Suprapubic skin (tissue), 4 donors: ENCODE data around the gene DNAJC7. TPM values are rescaled to one million over a fixed set of nuclear protein-coding genes. Genes with fewer than 3 reads are reported as not detected.

ENCODE experiments used
- DNase-seq, 2 donors: peaks; one replicate each; pipeline ENCODE4 v3.0.0-alpha.2; 2019; ENCODE audit warnings: low spot score in 2 of 2
- H3K27ac ChIP-seq: fragments of 200-600 bp; sonication (generic); one replicate; pipeline ENCODE4 v1.5.1; 2019
- H3K27me3 ChIP-seq: fragments of 200-600 bp; sonication (generic); one replicate; pipeline ENCODE4 v1.5.1; 2019
- H3K36me3 ChIP-seq: fragments of 200-600 bp; sonication (generic); one replicate; pipeline ENCODE4 v1.5.1; 2019
- H3K4me1 ChIP-seq: fragments of 200-600 bp; sonication (generic); one replicate; pipeline ENCODE4 v1.5.1; 2019
- H3K4me3 ChIP-seq: fragments of 200-600 bp; sonication (generic); one replicate; pipeline ENCODE4 v1.5.1; 2019; ENCODE audit warnings: mild to moderate bottlenecking
- H3K9me3 ChIP-seq: fragments of 200-600 bp; sonication (generic); one replicate; pipeline ENCODE4 v1.5.1; 2019
- CTCF ChIP-seq, 2 donors: fragments of 200-600 bp in 1 of 2; fragments of 450-650 bp in 1 of 2; sonication (generic) in 1 of 2; IDR thresholded peaks; one replicate each; pipeline ENCODE4 v1.5.1; 2016 to 2019; ENCODE audit warnings: antibody characterized with exemption in 2 of 2, mild to moderate bottlenecking in 1 of 2, moderate library complexity in 1 of 2
- EP300 ChIP-seq: sonication (generic); formaldehyde crosslinking; IDR thresholded peaks from one replicate; pipeline ENCODE4 v1.6.1; 2017; ENCODE audit warnings: antibody characterized with exemption
- POLR2A ChIP-seq, 2 donors: fragments of 450-650 bp; IDR thresholded peaks; one replicate each; pipeline ENCODE4 v1.6.1; 2017; ENCODE audit warnings: antibody characterized with exemption in 2 of 2, mild to moderate bottlenecking in 2 of 2, moderate library complexity in 2 of 2
- POLR2AphosphoS5 ChIP-seq, 3 donors: sonication (generic); formaldehyde crosslinking; IDR thresholded peaks; one replicate each; pipeline ENCODE4 v1.6.1; 2017; ENCODE audit warnings: antibody characterized with exemption in 3 of 3
- WGBS: methylation state at CpG from one replicate; pipeline ENCODE4 v1.1.5; 2018; 5-methylcytosine and 5-hydroxymethylcytosine counted together
- total RNA-seq, 4 donors: library from RNA; depleted of rRNA; stranded (reverse); fragments of >200 nt; gene quantifications; one replicate each; pipeline ENCODE4 v1.1.0, GENCODE V29; 2016

DNAJC7 gene
- total RNA-seq, 4 donors from 2014 or later: 57.5 to 82.6 (median 60.2) TPM

- no peaks in the 10 kb centered on the region for H3K36me3 ChIP-seq
- H3K27me3 ChIP-seq: no peaks in the 10 kb centered on the region
- DNase-seq: no peak
These were observed 76.1 kb downstream of the DNAJC7 start for GRCh38 chr17:41941168-41941567.

GRCh38 chr17:41939693-41940090 is 77.5 kb downstream of the DNAJC7 start:
- H3K27me3 ChIP-seq: no peaks in the 10 kb centered on the region
- no peak overlapping the region for H3K27ac ChIP-seq
- 91% methylated on average over 6 of the region's 6 CpGs for WGBS
- DNase-seq: no peak
- H3K36me3 ChIP-seq: no peaks in the 10 kb centered on the region
- no peaks in the 10 kb centered on the region for H3K4me1 ChIP-seq
- TF ChIP-seq CTCF (IDR thresholded peaks at IDR 0.05) (no peak), POLR2A (IDR thresholded peaks at IDR 0.05) (no peak), POLR2AphosphoS5 (IDR thresholded peaks at IDR 0.05) (no peak), EP300 (no peak)
- no peak overlapping the region for H3K4me3 ChIP-seq
- H3K9me3 ChIP-seq: no peaks in the 10 kb centered on the region

More at GRCh38 chr17:41941168-41941567, 76.1 kb downstream of the DNAJC7 start:
- no peaks in the 10 kb centered on the region for H3K4me1 ChIP-seq
- TF ChIP-seq CTCF (IDR thresholded peaks at IDR 0.05) (no peak), POLR2AphosphoS5 (IDR thresholded peaks at IDR 0.05) (no peak), EP300 (no peak), POLR2A (IDR thresholded peaks at IDR 0.05) (no peak)
- WGBS: 94% methylated on average over 5 of the region's 5 CpGs
- no peaks in the 10 kb centered on the region for H3K9me3 ChIP-seq
- H3K4me3 ChIP-seq: no peak overlapping the region
- H3K27ac ChIP-seq: no peak overlapping the region

- no peak overlapping the region for H3K4me3 ChIP-seq
- no peaks in the 10 kb centered on the region for H3K36me3 ChIP-seq
- H3K27me3 ChIP-seq: no peaks in the 10 kb centered on the region
- DNase-seq: no peak
- TF ChIP-seq EP300 (no peak), POLR2A (IDR thresholded peaks at IDR 0.05) (no peak), CTCF (IDR thresholded peaks at IDR 0.05) (no peak), POLR2AphosphoS5 (IDR thresholded peaks at IDR 0.05) (no peak)
- no peaks in the 10 kb centered on the region for H3K9me3 ChIP-seq
- H3K4me1 ChIP-seq: no peaks in the 10 kb centered on the region
- WGBS: 83% methylated on average over 4 of the region's 4 CpGs
- no peak overlapping the region for H3K27ac ChIP-seq
These were observed 78.1 kb downstream of the DNAJC7 start for GRCh38 chr17:41939044-41939692.

GRCh38 chr17:41937970-41938954 is 79.0 kb downstream of the DNAJC7 start:
- Histone ChIP-seq H3K4me1 (no peaks in the 10 kb centered on the region), H3K27me3 (no peaks in the 10 kb centered on the region), H3K27ac (no peak overlapping the region), H3K9me3 (no peaks in the 10 kb centered on the region), H3K36me3 (no peaks in the 10 kb centered on the region), H3K4me3 (no peak overlapping the region)
- no peak for DNase-seq
- TF ChIP-seq POLR2A (IDR thresholded peaks at IDR 0.05): no peak
- TF ChIP-seq POLR2AphosphoS5 (IDR thresholded peaks at IDR 0.05): no peak
- no peak for TF ChIP-seq EP300
- TF ChIP-seq CTCF (IDR thresholded peaks at IDR 0.05): no peak
- 96% methylated on average over 14 of the region's 19 CpGs for WGBS

- Histone ChIP-seq H3K27ac (no peak overlapping the region), H3K4me3 (no peak overlapping the region), H3K27me3 (no peaks in the 10 kb centered on the region), H3K9me3 (no peaks in the 10 kb centered on the region), H3K36me3 (no peaks in the 10 kb centered on the region), H3K4me1 (no peaks in the 10 kb centered on the region)
- no peak for TF ChIP-seq EP300
- no peak for TF ChIP-seq CTCF (IDR thresholded peaks at IDR 0.05)
- no peak for TF ChIP-seq POLR2A (IDR thresholded peaks at IDR 0.05)
- TF ChIP-seq POLR2AphosphoS5 (IDR thresholded peaks at IDR 0.05): no peak
- no peak for DNase-seq
- 97% methylated on average over 6 of the region's 6 CpGs for WGBS
These were observed 81.6 kb downstream of the DNAJC7 start for GRCh38 chr17:41935641-41936040.
